H1 (cell line): ENCODE results near the gene MGMT. TPM values are rescaled to one million over a fixed set of nuclear protein-coding genes. Genes with fewer than 3 reads are reported as not detected.

ENCODE experiments used
- CTCF ChIA-PET: fragments of 300-600 bp; sonication (Branson Sonifier 250); formaldehyde crosslinking; loops from one replicate; lab custom pipeline; 2021; ENCODE audit not compliant: partially characterized antibody; lab: Charles Lee
- POLR2A ChIA-PET: fragments of 300-600 bp; sonication (Branson Sonifier 250); formaldehyde crosslinking; loops from one replicate; lab custom pipeline; 2021; ENCODE audit warnings: inconsistent platforms; ENCODE audit not compliant: partially characterized antibody; lab: Charles Lee
- DNase-seq, 2 experiments: peaks; one replicate each; pipeline versions ENCODE4 v3.0.0 to v3.0.0-alpha.2; 2010 to 2022; ENCODE audit warnings: low spot score in 2 of 2, low read depth in 1 of 2, mixed read lengths in 1 of 2
- FAIRE-seq: peaks from 2 replicates; lab custom pipeline; 2011; peaks lifted over from hg19 to GRCh38; lab: Jason Lieb, UNC
- H2AFZ ChIP-seq: 2 replicates; pipeline ENCODE4 v1.8.1; 2012; ENCODE audit warnings: low read length, inconsistent platforms
- H2AK5ac ChIP-seq: 2 replicates; pipeline ENCODE4 v1.6.1; 2013; ENCODE audit warnings: low read depth, low read length
- H2BK120ac ChIP-seq: replicated peaks from 2 replicates; pipeline ENCODE3; 2013; ENCODE audit warnings: low read depth, low read length, inconsistent platforms
- H2BK12ac ChIP-seq: 2 replicates; pipeline ENCODE4 v1.6.1; 2013; ENCODE audit warnings: low read depth, low read length
- H2BK15ac ChIP-seq: 2 replicates; pipeline ENCODE4 v1.6.1; 2013; ENCODE audit warnings: low read length
- H2BK20ac ChIP-seq: 2 replicates; pipeline ENCODE4 v1.6.1; 2013; ENCODE audit warnings: low read length
- H2BK5ac ChIP-seq: 2 replicates; pipeline ENCODE4 v1.6.1; 2013; ENCODE audit warnings: low read depth, low read length
- H3K14ac ChIP-seq: 2 replicates; pipeline ENCODE4 v1.6.1; 2013; ENCODE audit warnings: inconsistent platforms; ENCODE audit not compliant: insufficient read length
- H3K18ac ChIP-seq: 2 replicates; pipeline ENCODE4 v1.6.1; 2013; ENCODE audit warnings: low read length; ENCODE audit errors: extremely low read depth
- H3K23ac ChIP-seq: 2 replicates; pipeline ENCODE4 v1.6.1; 2013; ENCODE audit warnings: inconsistent platforms; ENCODE audit not compliant: insufficient read length
- H3K23me2 ChIP-seq: 2 replicates; pipeline ENCODE4 v1.6.1; 2013; ENCODE audit warnings: low read depth, low read length
- H3K27ac ChIP-seq: 2 replicates; pipeline ENCODE4 v1.6.1; 2011; ENCODE audit warnings: low read depth, low read length, inconsistent platforms
- H3K27me3 ChIP-seq, 4 experiments: replicated peaks in 1 of 4; 1 replicate in 1 of 4; 2 replicates in 3 of 4; pipeline versions ENCODE4 v1.6.1 to v1.8.1; 2011 to 2013; ENCODE audit warnings: low read length in 3 of 4, mild to moderate bottlenecking in 3 of 4, inconsistent platforms in 2 of 4, mixed read lengths in 2 of 4, moderate library complexity in 1 of 4; ENCODE audit not compliant: control insufficient read depth in 3 of 4, insufficient read depth in 3 of 4; ENCODE audit errors: extremely low read depth in 1 of 4
- H3K36me3 ChIP-seq, 4 experiments: 2 replicates each; pipeline versions ENCODE4 v1.6.1 to v1.8.1; 2011 to 2013; ENCODE audit warnings: mild to moderate bottlenecking in 4 of 4, low read length in 3 of 4, moderate library complexity in 2 of 4, control low read depth in 1 of 4, inconsistent platforms in 1 of 4; ENCODE audit not compliant: insufficient read depth in 4 of 4, control insufficient read depth in 2 of 4
- H3K4ac ChIP-seq: replicated peaks from 2 replicates; pipeline ENCODE3; 2013; ENCODE audit warnings: low read length, low read depth, mixed read lengths, inconsistent platforms; ENCODE audit not compliant: insufficient read length
- H3K4me1 ChIP-seq, 4 experiments: replicated peaks in 1 of 4; 1 replicate in 1 of 4; 2 replicates in 3 of 4; pipeline versions ENCODE4 v1.6.1 to v1.8.1; 2011 to 2013; ENCODE audit warnings: low read length in 3 of 4, inconsistent platforms in 2 of 4, mixed read lengths in 1 of 4; ENCODE audit not compliant: insufficient read depth in 4 of 4, control insufficient read depth in 3 of 4
- H3K4me2 ChIP-seq, 2 experiments: 2 replicates each; pipeline versions ENCODE4 v1.6.1 to v1.8.1; 2011 to 2013; ENCODE audit warnings: low read depth in 2 of 2, low read length in 2 of 2, control low read depth in 1 of 2, inconsistent platforms in 1 of 2, mild to moderate bottlenecking in 1 of 2; ENCODE audit not compliant: insufficient read depth in 1 of 2
- H3K4me3 ChIP-seq, 4 experiments: fragments of 200-600, 300-600 bp in 1 of 4; sonication (generic), shearing (Covaris generic), sonication (Bioruptor Twin) in 1 of 4; 2 replicates each; pipeline versions ENCODE4 v1.5.1 to v1.8.1; 2011 to 2016; ENCODE audit warnings: low read length in 4 of 4, low read depth in 3 of 4, control low read depth in 2 of 4, inconsistent platforms in 2 of 4, mild to moderate bottlenecking in 2 of 4, mixed read lengths in 1 of 4, moderate library complexity in 1 of 4; ENCODE audit not compliant: insufficient read depth in 2 of 4; ENCODE audit errors: extremely low read depth in 1 of 4
- H3K56ac ChIP-seq: replicated peaks from 2 replicates; pipeline ENCODE3; 2013; ENCODE audit warnings: low read depth, mild to moderate bottlenecking, mixed read lengths, low read length, inconsistent platforms; ENCODE audit not compliant: insufficient read length
- H3K79me1 ChIP-seq: 2 replicates; pipeline ENCODE4 v1.6.1; 2013; ENCODE audit warnings: low read depth, low read length, control low read depth
- H3K79me2 ChIP-seq, 2 experiments: 2 replicates each; pipeline versions ENCODE4 v1.6.1 to v1.8.1; 2012 to 2013; ENCODE audit warnings: low read length in 2 of 2, mild to moderate bottlenecking in 2 of 2, inconsistent platforms in 1 of 2; ENCODE audit not compliant: insufficient read depth in 2 of 2, control insufficient read depth in 1 of 2
- H3K9ac ChIP-seq, 4 experiments: replicated peaks in 1 of 4; 1 replicate in 1 of 4; 2 replicates in 3 of 4; pipeline versions ENCODE4 v1.6.1 to v1.8.1; 2011 to 2013; ENCODE audit warnings: low read depth in 3 of 4, low read length in 3 of 4, control low read depth in 2 of 4, mild to moderate bottlenecking in 2 of 4, moderate library complexity in 2 of 4, inconsistent platforms in 1 of 4; ENCODE audit errors: extremely low read depth in 1 of 4
- H3K9me3 ChIP-seq, 2 experiments: 2 replicates each; pipeline versions ENCODE4 v1.6.1 to v1.8.1; 2012 to 2013; ENCODE audit warnings: mild to moderate bottlenecking in 2 of 2, moderate library complexity in 2 of 2, control low read depth in 1 of 2, inconsistent platforms in 1 of 2, low read depth in 1 of 2, low read length in 1 of 2, mixed read lengths in 1 of 2; ENCODE audit not compliant: insufficient read depth in 2 of 2
- H4K20me1 ChIP-seq, 2 experiments: replicated peaks in 1 of 2; 2 replicates each; pipeline versions ENCODE3 to v1.8.1; 2011 to 2013; ENCODE audit warnings: inconsistent platforms in 2 of 2, low read length in 2 of 2, mild to moderate bottlenecking in 1 of 2; ENCODE audit not compliant: insufficient read depth in 2 of 2, control insufficient read depth in 1 of 2
- H4K5ac ChIP-seq: 2 replicates; pipeline ENCODE4 v1.6.1; 2013; ENCODE audit warnings: low read length, low read depth, mixed read lengths, inconsistent platforms; ENCODE audit not compliant: insufficient read length
- H4K8ac ChIP-seq: 2 replicates; pipeline ENCODE4 v1.8.0; 2013; ENCODE audit warnings: mild to moderate bottlenecking, moderate library complexity, low read length, inconsistent platforms; ENCODE audit not compliant: insufficient read depth; ENCODE audit errors: extremely low read depth
- H4K91ac ChIP-seq: replicated peaks from 2 replicates; pipeline ENCODE3; 2013; ENCODE audit warnings: low read length, mixed read lengths, inconsistent platforms; ENCODE audit not compliant: insufficient read length
- CBX5 ChIP-seq: fragments of 300-800, 300-1000 bp; sonication (generic); IDR thresholded peaks from 2 replicates; pipeline ENCODE4 v1.7.1; 2016; ENCODE audit warnings: antibody characterized with exemption, low read length, low read depth
- CEBPB ChIP-seq: IDR thresholded peaks from 2 replicates; pipeline ENCODE4 v1.6.1; 2012; ENCODE audit warnings: low read depth, low read length
- CHD2 ChIP-seq: IDR thresholded peaks from 2 replicates; pipeline ENCODE4 v1.6.1; 2012; ENCODE audit warnings: low read length, improper control_type of control experiment
- CREB1 ChIP-seq: IDR thresholded peaks from 2 replicates; pipeline ENCODE4 v1.6.1; 2012; ENCODE audit warnings: inconsistent platforms
- E2F6 ChIP-seq: IDR thresholded peaks from 2 replicates; pipeline ENCODE4 v1.6.1; 2012; ENCODE audit warnings: inconsistent platforms
- EZH2 ChIP-seq: fragments of 200-600 bp; sonication (generic); IDR thresholded peaks from 2 replicates; pipeline ENCODE4 v1.7.1; 2012; ENCODE audit warnings: low read depth, mild to moderate bottlenecking, moderate library complexity, low read length, inconsistent platforms; ENCODE audit not compliant: severe bottlenecking
- GTF2F1 ChIP-seq: IDR thresholded peaks from 2 replicates; pipeline ENCODE4 v1.6.1; 2012; ENCODE audit warnings: low read depth, low read length, improper control_type of control experiment, borderline replicate concordance
- JUND ChIP-seq: IDR thresholded peaks from 2 replicates; pipeline ENCODE4 v1.6.1; 2011; ENCODE audit warnings: mild to moderate bottlenecking, improper control_type of control experiment, low read length
- KDM1A ChIP-seq: fragments of 200-600, 300-600 bp; sonication (generic); IDR thresholded peaks from 2 replicates; pipeline ENCODE4 v1.7.1; 2016; ENCODE audit warnings: mild to moderate bottlenecking, low read length, borderline replicate concordance
- MAFK ChIP-seq: IDR thresholded peaks from 2 replicates; pipeline ENCODE4 v1.6.1; 2012; ENCODE audit warnings: low read depth, mild to moderate bottlenecking, improper control_type of control experiment, low read length
- NANOG ChIP-seq: IDR thresholded peaks from 2 replicates; pipeline ENCODE4 v1.6.1; 2011; ENCODE audit warnings: low read length, low read depth, mild to moderate bottlenecking, inconsistent platforms; ENCODE audit not compliant: insufficient read depth, poor library complexity, severe bottlenecking
- NRF1 ChIP-seq: IDR thresholded peaks from 2 replicates; pipeline ENCODE4 v1.6.1; 2011; ENCODE audit warnings: mild to moderate bottlenecking, low read depth, low read length, improper control_type of control experiment
- SIRT6 ChIP-seq: IDR thresholded peaks from one replicate; pipeline ENCODE4 v1.7.1; 2012; ENCODE audit warnings: low read length, inconsistent platforms
- TCF12 ChIP-seq: IDR thresholded peaks from 2 replicates; pipeline ENCODE4 v1.6.1; 2011; ENCODE audit warnings: low read depth, mild to moderate bottlenecking, low read length
- WGBS, 2 experiments: shearing (Covaris generic) in 1 of 2; methylation state at CpG; one replicate each; pipeline versions ENCODE4 v1.1.6 to v1.1.7; 2013 to 2015; ENCODE audit warnings: low lambda C conversion rate in 2 of 2, mixed read lengths in 2 of 2, inconsistent platforms in 1 of 2, low coverage in 1 of 2, missing lambda C conversion rate in 1 of 2; ENCODE audit not compliant: insufficient replicate concordance in 2 of 2, insufficient coverage in 1 of 2, insufficient read length in 1 of 2; ENCODE audit errors: extremely low coverage in 1 of 2, missing lambda C conversion rate in 1 of 2; 5-methylcytosine and 5-hydroxymethylcytosine counted together
- polyA plus RNA-seq, 7 experiments: library from polyadenylated mRNA; depleted of rRNA in 3 of 7; stranded (reverse) in 5 of 7; unstranded in 2 of 7; fragments of >200 nt in 5 of 7; fragments of 200-250 nt in 2 of 7; gene quantifications; 1 replicate in 5 of 7; 2 replicates in 1 of 7; 4 replicates in 1 of 7; pipeline versions ENCODE4 v1.2.1 to v1.2.3, GENCODE V29; 2011 to 2013; ENCODE audit warnings: missing spikeins in 2 of 7, mixed read lengths in 2 of 7
- total RNA-seq: library from RNA; stranded (reverse); fragmentation: NEBNext Ultra II Directional; extraction: Animal tissue kit (Norgen Biotek cat#: 25700); gene quantifications from 2 replicates; pipeline ENCODE4 v1.2.1, GENCODE V29; 2021

MGMT gene
- total and polyA plus RNA-seq, 2 of the 8 experiments (the other 6 are each of a cell fraction or from before 2014, with no cell fraction given) = 9.9 to 10.7 TPM

DNA sequence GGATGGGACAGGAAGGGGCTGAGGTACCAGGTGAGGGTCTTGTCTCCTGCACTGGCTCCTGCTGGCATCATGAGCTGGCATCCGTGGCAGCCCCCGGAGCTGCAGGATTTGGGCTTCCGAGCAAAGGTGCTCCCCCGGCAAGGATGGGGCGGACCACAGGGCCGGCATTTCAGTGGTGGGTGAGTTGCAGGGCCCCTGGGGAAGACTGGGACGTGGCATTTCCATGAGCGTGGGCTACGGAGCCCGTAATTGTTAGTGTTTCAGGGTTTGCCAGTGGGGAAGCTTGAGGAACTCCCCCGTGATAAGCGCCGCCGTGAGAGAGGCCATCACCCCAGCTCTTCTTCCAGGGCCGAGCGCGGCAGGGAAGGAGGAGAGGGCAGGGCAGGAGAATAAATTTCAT is 235.6 kb downstream of the MGMT start:
- no peaks in the 10 kb centered on the region for H4K20me1 ChIP-seq
- no peak overlapping the region for H2BK5ac ChIP-seq
- H2BK20ac ChIP-seq = no peak overlapping the region
- no peak overlapping the region for H2BK15ac ChIP-seq
- H3K23ac ChIP-seq = no peak overlapping the region
- 98% methylated on average over 16 of the region's 17 CpGs; no CpG with 5 or more reads in 1 of the 2 experiments for WGBS, 2 experiments
- FAIRE-seq (no peak), DNase-seq (no peak)
- POLR2A ChIA-PET = no interaction called here
- no peak overlapping the region for H2BK120ac ChIP-seq
- H2AK5ac ChIP-seq = no peak overlapping the region
- H3K79me1 ChIP-seq = no peaks in the 10 kb centered on the region
- no peak overlapping the region for H3K4me2 ChIP-seq
- H3K23me2 ChIP-seq = no peaks in the 10 kb centered on the region
- H3K9ac ChIP-seq = no peak overlapping the region
- no peaks in the 10 kb centered on the region for H3K36me3 ChIP-seq
- no peak overlapping the region for H3K14ac ChIP-seq
- CTCF ChIA-PET = interaction anchor here (0.6 to 2.2 kb wide), 4 partner anchors 9 to 280 kb away, joined by 3 to 6 read pairs (median 3); no protein-coding TSS in a partner anchor
- H4K5ac ChIP-seq = no peak overlapping the region
- no peak overlapping the region for H2BK12ac ChIP-seq
- no peak overlapping the region for H3K27ac ChIP-seq
- no peak overlapping the region for H3K56ac ChIP-seq
- H3K27me3 ChIP-seq = no peaks in the 10 kb centered on the region; a peak in 1 of 7 replicates
- no peak overlapping the region for H3K4me3 ChIP-seq
- no peaks in the 10 kb centered on the region for H3K9me3 ChIP-seq
- no peak overlapping the region for H3K18ac ChIP-seq
- H4K91ac ChIP-seq = no peak overlapping the region
- no peak overlapping the region for H2AFZ ChIP-seq
- no peaks in the 10 kb centered on the region for H3K79me2 ChIP-seq
- no peak overlapping the region for H3K4ac ChIP-seq
- no peaks in the 10 kb centered on the region; a peak in 1 of 7 replicates for H3K4me1 ChIP-seq
- H4K8ac ChIP-seq = no peak overlapping the region
- TF ChIP-seq NANOG (no peak), TCF12 (no peak), NRF1 (no peak), KDM1A (no peak), CBX5 (no peak), GTF2F1 (no peak), MAFK (no peak), CEBPB (no peak), SIRT6 (no peak), EZH2 (no peak), JUND (no peak), CREB1 (no peak), E2F6 (no peak), CHD2 (no peak)
